K562 (cell line): ENCODE measurements around the gene ALDOB. TPM values are rescaled to one million over a fixed set of nuclear protein-coding genes. Genes with fewer than 3 reads are reported as not detected.

Experiments
- ATAC-seq: fragments of 200-7000 bp; cut with Tn5 transposase; 3 replicates; pipeline ENCODE4 v1.9.1; 2020; ENCODE audit warnings: moderate library complexity
- BruUV-seq: library from RNA; stranded (reverse); fragments of 400-500 nt; replicated peaks from 2 replicates; lab custom pipeline; 2021; lab: Mats Ljungman, UMichigan
- CTCF ChIA-PET: fragments of 300-600 bp; formaldehyde crosslinking; extraction: SDS; loops from one replicate; lab custom pipeline; 2021; ENCODE audit warnings: low intra/inter-chr PET ratio; lab: Yijun Ruan, JAX
- POLR2A ChIA-PET: fragments of 300-600, 350-650 bp; sonication (Branson Sonifier 250); formaldehyde crosslinking; extraction: SDS; loops from one replicate; lab custom pipeline; 2021; ENCODE audit warnings: antibody characterized with exemption, inconsistent platforms; lab: Yijun Ruan, JAX
- DNase-seq, 4 experiments: peaks; one replicate each; pipeline versions ENCODE4 v3.0.0 to v3.0.0-alpha.2; 2011 to 2018; ENCODE audit warnings: low spot score in 3 of 4, mixed read lengths in 3 of 4; ENCODE audit errors: extremely low read depth in 1 of 4
- FAIRE-seq: peaks from 2 replicates; lab custom pipeline; 2011; peaks lifted over from hg19 to GRCh38; lab: Jason Lieb, UNC
- H2AFZ ChIP-seq: 2 replicates; pipeline ENCODE4 v1.6.0; 2011; ENCODE audit warnings: low read depth, low read length, control low read depth, inconsistent platforms
- H3K27ac ChIP-seq: fragments of 200-600 bp; 3 replicates; pipeline ENCODE4 v1.8.0; 2011; ENCODE audit warnings: low read depth, mild to moderate bottlenecking, control low read depth, inconsistent platforms, low read length, moderate library complexity, mixed read lengths; ENCODE audit errors: extremely low read depth
- H3K27me3 ChIP-seq, 2 experiments: fragments of 300-600 bp in 1 of 2; 2 replicates in 1 of 2; 3 replicates in 1 of 2; pipeline versions ENCODE4 v1.6.0 to v1.8.0; 2011; ENCODE audit warnings: inconsistent platforms in 2 of 2, low read length in 2 of 2, mild to moderate bottlenecking in 1 of 2, mixed read lengths in 1 of 2, moderate library complexity in 1 of 2; ENCODE audit not compliant: control insufficient read depth in 2 of 2, insufficient read depth in 2 of 2
- H3K36me3 ChIP-seq: fragments of 300-600 bp; 3 replicates; pipeline ENCODE4 v1.8.0; 2011; ENCODE audit warnings: mild to moderate bottlenecking, low read length, inconsistent platforms; ENCODE audit not compliant: control insufficient read depth, insufficient read depth
- H3K4me1 ChIP-seq, 2 experiments: fragments of 200-600 bp in 1 of 2; replicated peaks in 1 of 2; 2 replicates in 1 of 2; 3 replicates in 1 of 2; pipeline versions ENCODE4 v1.5.1 to v1.8.0; 2011; ENCODE audit warnings: inconsistent platforms in 2 of 2, low read length in 2 of 2, mild to moderate bottlenecking in 1 of 2, mixed read lengths in 1 of 2, moderate library complexity in 1 of 2; ENCODE audit not compliant: control insufficient read depth in 2 of 2, insufficient read depth in 2 of 2
- H3K4me2 ChIP-seq: 2 replicates; pipeline ENCODE4 v1.6.1; 2011; ENCODE audit warnings: low read length, control low read depth, inconsistent platforms, mixed read lengths; ENCODE audit not compliant: insufficient read depth
- H3K4me3 ChIP-seq: fragments of 200-600 bp; sonication (generic), shearing (Covaris generic); 2 replicates; pipeline ENCODE4 v1.5.1; 2016; ENCODE audit warnings: control low read depth, inconsistent platforms
- H3K79me2 ChIP-seq: fragments of 200-600 bp; 3 replicates; pipeline ENCODE4 v1.8.0; 2011; ENCODE audit warnings: low read length, inconsistent platforms; ENCODE audit not compliant: control insufficient read depth, insufficient read depth
- H3K9ac ChIP-seq, 2 experiments: 2 replicates each; pipeline versions ENCODE4 v1.6.0 to v1.6.1; 2011; ENCODE audit warnings: low read depth in 2 of 2, low read length in 2 of 2, control low read depth in 1 of 2, inconsistent platforms in 1 of 2, mild to moderate bottlenecking in 1 of 2, mixed read lengths in 1 of 2; ENCODE audit not compliant: insufficient read depth in 1 of 2
- H3K9me1 ChIP-seq: one replicate; pipeline ENCODE4 v1.6.0; 2011; ENCODE audit warnings: inconsistent platforms, mild to moderate bottlenecking, low read length, moderate library complexity; ENCODE audit not compliant: control insufficient read depth, insufficient read depth
- H3K9me3 ChIP-seq: replicated peaks from 2 replicates; pipeline ENCODE4 v1.5.1; 2011; ENCODE audit warnings: low read depth, low read length, inconsistent platforms; ENCODE audit not compliant: control insufficient read depth, insufficient read depth
- H4K20me1 ChIP-seq: replicated peaks from 2 replicates; pipeline ENCODE4 v1.6.1; 2011; ENCODE audit warnings: low read length, inconsistent platforms, mixed read lengths; ENCODE audit not compliant: control insufficient read depth, insufficient read depth
- BMI1 ChIP-seq: fragments of 150-350 bp; IDR thresholded peaks from 2 replicates; pipeline ENCODE4 v1.6.1; 2014; ENCODE audit warnings: low read length
- CBX5 ChIP-seq: IDR thresholded peaks from 2 replicates; pipeline ENCODE4 v1.6.1; 2014; ENCODE audit warnings: low read depth, borderline replicate concordance
- CEBPB ChIP-seq: fragments of 450-650 bp; IDR thresholded peaks from 2 replicates; pipeline ENCODE4 v1.6.1; 2016; ENCODE audit warnings: missing genetic modification characterization, missing compliant biosample characterization
- ERF ChIP-seq: fragments of 450-650 bp; formaldehyde crosslinking; IDR thresholded peaks from 2 replicates; pipeline ENCODE4 v1.4.0; 2020; ENCODE audit warnings: mild to moderate bottlenecking, mixed read lengths
- FOS ChIP-seq: IDR thresholded peaks from 3 replicates; pipeline ENCODE4 v1.6.1; 2011; ENCODE audit not compliant: insufficient read length; ENCODE audit errors: extremely low read depth
- HMBOX1 ChIP-seq: sonication (generic); IDR thresholded peaks from 2 replicates; pipeline ENCODE4 v1.6.1; 2016
- KLF13 ChIP-seq: fragments of 450-650 bp; IDR thresholded peaks from 2 replicates; pipeline ENCODE4 v1.6.1; 2016; ENCODE audit warnings: missing genetic modification characterization, low read depth, mild to moderate bottlenecking, missing compliant biosample characterization, moderate library complexity, borderline replicate concordance
- NCOA6 ChIP-seq: fragments of 450-650 bp; IDR thresholded peaks from 2 replicates; pipeline ENCODE4 v1.6.1; 2017; ENCODE audit warnings: mild to moderate bottlenecking
- NKRF ChIP-seq: fragments of 450-650 bp; IDR thresholded peaks from 2 replicates; pipeline ENCODE4 v1.6.1; 2016; ENCODE audit warnings: borderline replicate concordance
- POLR2AphosphoS2 ChIP-seq: IDR thresholded peaks from 2 replicates; pipeline ENCODE4 v1.6.1; 2012; ENCODE audit warnings: low read length, improper control_type of control experiment
- POLR3G ChIP-seq: IDR thresholded peaks from 2 replicates; pipeline ENCODE4 v1.6.1; 2011; ENCODE audit not compliant: insufficient read length, insufficient replicate concordance; ENCODE audit errors: extremely low read depth
- SIX5 ChIP-seq, 2 experiments: IDR thresholded peaks; 2 replicates each; pipeline ENCODE4 v1.6.1; 2011; ENCODE audit warnings: low read length in 2 of 2, borderline replicate concordance in 1 of 2, low read depth in 1 of 2, mild to moderate bottlenecking in 1 of 2, moderate library complexity in 1 of 2; ENCODE audit not compliant: insufficient read depth in 1 of 2
- SMARCB1 ChIP-seq: IDR thresholded peaks from 2 replicates; pipeline ENCODE4 v1.6.1; 2011; ENCODE audit warnings: improper control_type of control experiment, low read depth; ENCODE audit not compliant: insufficient read length
- SMARCE1 ChIP-seq: fragments of 450-650 bp; IDR thresholded peaks from 2 replicates; pipeline ENCODE4 v1.7.1; 2016; ENCODE audit warnings: mild to moderate bottlenecking
- SMC3 ChIP-seq: conservative IDR thresholded peaks from 2 replicates; pipeline ENCODE4 v1.6.1; 2011; ENCODE audit warnings: low read depth, low read length, improper control_type of control experiment; ENCODE audit not compliant: insufficient read depth
- THRA ChIP-seq: fragments of 450-650 bp; IDR thresholded peaks from 2 replicates; pipeline ENCODE4 v1.6.1; 2017; ENCODE audit warnings: mild to moderate bottlenecking, moderate library complexity
- ZBTB1 ChIP-seq: sonication (generic); formaldehyde crosslinking; IDR thresholded peaks from 2 replicates; pipeline ENCODE4 v1.8.1; 2023; ENCODE audit warnings: missing genetic modification reagents, low read depth, mild to moderate bottlenecking, borderline replicate concordance
- ZNF212 ChIP-seq: fragments of 450-650 bp; formaldehyde crosslinking; IDR thresholded peaks from 2 replicates; pipeline ENCODE4 v1.4.0; 2020; ENCODE audit warnings: mild to moderate bottlenecking
- ZNF41 ChIP-seq: fragments of 250-450 bp; sonication (Bioruptor Pico); conservative IDR thresholded peaks from 2 replicates; pipeline ENCODE4 v1.4.0; 2020; ENCODE audit warnings: mild to moderate bottlenecking
- WGBS: fragments of 100-300 bp; shearing (Covaris generic); methylation state at CpG from one replicate; pipeline ENCODE4 v1.1.6; 2016; ENCODE audit warnings: low coverage, mixed read lengths; ENCODE audit not compliant: insufficient coverage; ENCODE audit errors: missing lambda C conversion rate; 5-methylcytosine and 5-hydroxymethylcytosine counted together
- in situ Hi-C: fragments of 300-500 bp; cut with MboI; formaldehyde crosslinking; loops from 4 replicates; pipeline ENCODE4 v1.15.0; 2018; ENCODE audit warnings: inconsistent platforms, mixed read lengths
- intact Hi-C: fragments of 100-400 bp; cut with micrococcal nuclease; formaldehyde crosslinking; loops from 2 replicates; pipeline ENCODE4 v1.14.2; 2022
- polyA plus RNA-seq, 8 experiments: library from polyadenylated mRNA; depleted of rRNA in 4 of 8; stranded (reverse) in 5 of 8; unstranded in 3 of 8; fragments of >200 nt; fragmentation: Nextera tagmentation in 2 of 8; fragmentation: Illumina TruSeq in 1 of 8; extraction: Ambion mirVana in 2 of 8; extraction: Trizol in 1 of 8; gene quantifications; 2 replicates each; pipeline versions ENCODE4 v1.2.1 to v1.2.3, GENCODE V29; 2011 to 2014; ENCODE audit warnings: inconsistent platforms in 1 of 8, missing spikeins in 1 of 8
- total RNA-seq, 7 experiments: library from RNA; depleted of rRNA in 6 of 7; stranded (reverse); fragments of >200 nt in 6 of 7; fragmentation: Illumina TruSeq in 2 of 7; extraction: Trizol in 2 of 7; gene quantifications; 2 replicates each; pipeline versions ENCODE4 v1.2.1 to v1.2.3, GENCODE V29; 2011 to 2021; ENCODE audit warnings: low replicate concordance in 1 of 7

Gene ALDOB
- total and polyA plus RNA-seq, 9 of the 15 experiments (the other 6 are each of a cell fraction or from before 2014, with no cell fraction given) = 0.80 TPM; not detected in 8

- 30% methylated on average over 2 of the region's 2 CpGs for whole genome bisulfite sequencing
- no peak for DNase-seq
- Histone ChIP-seq H3K4me3 (no peak overlapping the region), H3K79me2 (no peaks in the 10 kb centered on the region), H4K20me1 (no peaks in the 10 kb centered on the region), H3K4me2 (no peak overlapping the region), H3K9me1 (no peaks in the 10 kb centered on the region), H3K27ac (no peak overlapping the region), H3K27me3 (no peaks in the 10 kb centered on the region)
- POLR2A ChIA-PET = no interaction called here
- CTCF ChIA-PET = no interaction called here
- no peak for ATAC-seq
- BruUV-seq = no TSS peak
- TF ChIP-seq CBX5 (no peak), ZNF41 (CRISPR knock-in tag) (no peak), ZBTB1 (no peak), FOS (no peak), SIX5 (IDR thresholded peaks at IDR 0.05; ENCODE audit: borderline replicate concordance in 1 of 2, insufficient read depth in 1 of 2, low read depth in 1 of 2, low read length in 2 of 2) (no peak), ERF (no peak), SMARCB1 (no peak), POLR2AphosphoS2 (no peak), NKRF (no peak), POLR3G (no peak), SMC3 (no peak), CEBPB (tag) (no peak), NCOA6 (no peak), HMBOX1 (no peak), BMI1 (no peak), THRA (no peak), SMARCE1 (no peak), KLF13 (no peak), ZNF212 (no peak)
- TF ChIP-seq, all 486 proteins: peak for 0
- no peak overlapping the region for H2AFZ ChIP-seq
- no peaks in the 10 kb centered on the region for H3K9me3 ChIP-seq
- FAIRE-seq = no peak
- H3K36me3 ChIP-seq = no peaks in the 10 kb centered on the region
- in situ Hi-C loops = no loop called here
- H3K4me1 ChIP-seq = peaks cover 0 to 13% of the 10 kb centered on the region in 2 experiments; a peak in 3 of 5 replicates
- H3K9ac ChIP-seq = no peak overlapping the region
- intact Hi-C loops = loop anchor here (2.0 kb wide), 1 partner anchor 14 kb away; no protein-coding TSS in a partner anchor
These were observed 31.3 kb upstream of the ALDOB start for GRCh38 chr9:101466863-101467262.
